Neuronal stem cell (in vitro differentiated cells): ENCODE results near the gene GNG4.
A peak's percentile ranks its signal among the peaks of the same experiment; 100 is the strongest.

Experiments used
- DNase-seq: peaks from one replicate; pipeline ENCODE4 v3.0.0-alpha.2; 2013; ENCODE audit warnings: low spot score
- H2AFZ ChIP-seq: one replicate; pipeline ENCODE4 v1.6.1; 2013; ENCODE audit warnings: mild to moderate bottlenecking, low read length, inconsistent platforms
- H2AK5ac ChIP-seq: 2 replicates; pipeline ENCODE4 v1.6.1; 2013; ENCODE audit warnings: low read depth, mild to moderate bottlenecking, inconsistent platforms, low read length, moderate library complexity, mixed read lengths
- H2BK120ac ChIP-seq: 2 replicates; pipeline ENCODE4 v1.6.1; 2013; ENCODE audit warnings: low read depth, mild to moderate bottlenecking, inconsistent platforms, low read length, moderate library complexity, mixed read lengths
- H2BK12ac ChIP-seq: one replicate; pipeline ENCODE4 v1.6.1; 2013; ENCODE audit warnings: low read length, inconsistent platforms
- H2BK15ac ChIP-seq: 2 replicates; pipeline ENCODE4 v1.6.1; 2013; ENCODE audit warnings: mild to moderate bottlenecking, low read length, inconsistent platforms, mixed read lengths
- H2BK5ac ChIP-seq: one replicate; pipeline ENCODE4 v1.6.1; 2013; ENCODE audit warnings: inconsistent platforms, mild to moderate bottlenecking, low read length, moderate library complexity
- H3K14ac ChIP-seq: one replicate; pipeline ENCODE4 v1.6.1; 2013; ENCODE audit warnings: low read length, inconsistent platforms
- H3K18ac ChIP-seq: 2 replicates; pipeline ENCODE4 v1.6.1; 2013; ENCODE audit warnings: low read length, inconsistent platforms
- H3K23ac ChIP-seq: 2 replicates; pipeline ENCODE4 v1.6.1; 2013; ENCODE audit warnings: low read depth, mild to moderate bottlenecking, mixed read lengths, low read length, inconsistent platforms; ENCODE audit not compliant: poor library complexity
- H3K27ac ChIP-seq: replicated peaks from 3 replicates; pipeline ENCODE4 v1.5.1; 2013; ENCODE audit warnings: low read length, inconsistent platforms
- H3K27me3 ChIP-seq, 3 experiments: 2 replicates each; pipeline ENCODE4 v1.6.1; 2013; ENCODE audit warnings: low read length in 3 of 3, mild to moderate bottlenecking in 2 of 3, inconsistent platforms in 1 of 3, low read depth in 1 of 3, mixed read lengths in 1 of 3, moderate library complexity in 1 of 3; ENCODE audit not compliant: control insufficient read depth in 3 of 3, insufficient read depth in 3 of 3
- H3K36me3 ChIP-seq, 2 donors: replicated peaks in 1 of 2; 2 replicates each; pipeline ENCODE4 v1.6.1; 2013; ENCODE audit warnings: low read length in 2 of 2; ENCODE audit not compliant: control insufficient read depth in 2 of 2, insufficient read depth in 2 of 2
- H3K4ac ChIP-seq: 2 replicates; pipeline ENCODE4 v1.6.1; 2013; ENCODE audit warnings: inconsistent platforms, mild to moderate bottlenecking, low read length, moderate library complexity
- H3K4me1 ChIP-seq, 2 donors: 1 replicate in 1 of 2; 2 replicates in 1 of 2; pipeline ENCODE4 v1.6.1; 2013; ENCODE audit warnings: low read length in 2 of 2, low read depth in 1 of 2; ENCODE audit not compliant: control insufficient read depth in 2 of 2, insufficient read depth in 1 of 2
- H3K4me2 ChIP-seq: one replicate; pipeline ENCODE4 v1.6.1; 2013; ENCODE audit warnings: mild to moderate bottlenecking, low read length, inconsistent platforms; ENCODE audit not compliant: insufficient read depth, poor library complexity, severe bottlenecking
- H3K4me3 ChIP-seq, 2 donors: 2 replicates each; pipeline ENCODE4 v1.5.1; 2013; ENCODE audit warnings: low read length in 2 of 2, mild to moderate bottlenecking in 2 of 2, inconsistent platforms in 1 of 2, moderate library complexity in 1 of 2
- H3K79me1 ChIP-seq: one replicate; pipeline ENCODE4 v1.6.1; 2013; ENCODE audit warnings: low read depth, mild to moderate bottlenecking, inconsistent platforms, low read length, moderate library complexity
- H3K9ac ChIP-seq: one replicate; pipeline ENCODE4 v1.6.1; 2013; ENCODE audit warnings: mild to moderate bottlenecking, low read depth, low read length, inconsistent platforms; ENCODE audit not compliant: poor library complexity
- H3K9me3 ChIP-seq, 2 donors: replicated peaks in 1 of 2; 2 replicates each; pipeline versions ENCODE3 to v1.6.1; 2013; ENCODE audit warnings: low read length in 2 of 2, mild to moderate bottlenecking in 2 of 2, inconsistent platforms in 1 of 2, low read depth in 1 of 2, mixed read lengths in 1 of 2, moderate library complexity in 1 of 2; ENCODE audit not compliant: control insufficient read depth in 2 of 2, insufficient read depth in 1 of 2
- H4K8ac ChIP-seq: one replicate; pipeline ENCODE4 v1.6.1; 2013; ENCODE audit warnings: low read depth, mild to moderate bottlenecking, inconsistent platforms, low read length, moderate library complexity
- H4K91ac ChIP-seq: one replicate; pipeline ENCODE4 v1.6.1; 2013; ENCODE audit warnings: low read length, low read depth, mild to moderate bottlenecking, inconsistent platforms; ENCODE audit not compliant: poor library complexity
- WGBS, 2 donors: extraction: QIAGEN DNeasy Blood & Tissue Kit; methylation state at CpG; one replicate each; pipeline ENCODE4 v1.1.7; 2013; ENCODE audit warnings: missing lambda C conversion rate in 2 of 2, mixed read lengths in 1 of 2; ENCODE audit not compliant: insufficient read length in 2 of 2, insufficient replicate concordance in 1 of 2; ENCODE audit errors: extremely low coverage in 2 of 2; 5-methylcytosine and 5-hydroxymethylcytosine counted together

Gene GNG4

GRCh38 chr1:235617808-235618207 lies 31.8 kb downstream of the GNG4 start:
- Histone ChIP-seq H3K9ac (no peak overlapping the region), H3K4me2 (no peak overlapping the region), H2BK15ac (no peak overlapping the region), H2BK5ac (no peak overlapping the region), H2BK12ac (no peak overlapping the region), H3K36me3 (peaks cover 0 to 9% of the 10 kb centered on the region in 2 donors), H3K23ac (no peak overlapping the region), H3K79me1 (no peaks in the 10 kb centered on the region), H3K4ac (no peak overlapping the region), H3K27me3 (no peaks in the 10 kb centered on the region), H4K91ac (no peak overlapping the region), H3K4me1 (peaks cover 0 to 1% of the 10 kb centered on the region in 2 donors), H3K9me3 (no peaks in the 10 kb centered on the region), H3K27ac (no peak overlapping the region), H2BK120ac (no peak overlapping the region), H3K14ac (no peak overlapping the region), H3K4me3 (no peak overlapping the region), H2AK5ac (no peak overlapping the region), H4K8ac (no peak overlapping the region), H3K18ac (no peak overlapping the region), H2AFZ (no peak overlapping the region)
- WGBS, 2 donors: no CpG with 5 or more reads among the region's 3 CpGs
- no peak for DNase-seq

- H3K23ac ChIP-seq: no peak overlapping the region
Observed at GRCh38 chr1:235617140-235617539, 32.4 kb downstream of the GNG4 start.

GRCh38 chr1:235614442-235614954 lies 35.1 kb downstream of the GNG4 start:
- Histone ChIP-seq H3K14ac (no peak overlapping the region), H2AK5ac (no peak overlapping the region), H3K4me3 (peak overlapping the region in 1 of 2 donors; percentile 12), H3K9ac (no peak overlapping the region), H3K9me3 (no peaks in the 10 kb centered on the region), H3K36me3 (peaks cover 0 to 25% of the 10 kb centered on the region in 2 donors), H4K8ac (no peak overlapping the region), H3K23ac (peak overlapping the region; percentile 25), H3K4me2 (no peak overlapping the region), H2BK120ac (no peak overlapping the region), H2BK15ac (no peak overlapping the region), H3K4me1 (peaks cover 0 to 1% of the 10 kb centered on the region in 2 donors), H2AFZ (no peak overlapping the region), H3K18ac (peak overlapping the region; percentile 50), H2BK12ac (no peak overlapping the region), H3K27me3 (no peaks in the 10 kb centered on the region), H3K79me1 (no peaks in the 10 kb centered on the region), H4K91ac (no peak overlapping the region), H3K4ac (no peak overlapping the region), H2BK5ac (no peak overlapping the region), H3K27ac (no peak overlapping the region)
- DNase-seq: no peak
- no CpG with 5 or more reads among the region's 7 CpGs for WGBS, 2 donors

More at GRCh38 chr1:235617140-235617539, 32.4 kb downstream of the GNG4 start:
- peaks cover 0 to 12% of the 10 kb centered on the region in 2 donors for H3K36me3 ChIP-seq
- no peak overlapping the region for H3K18ac ChIP-seq
- no peaks in the 10 kb centered on the region for H3K79me1 ChIP-seq
- no peak overlapping the region for H3K4me3 ChIP-seq
- H2AK5ac ChIP-seq: no peak overlapping the region
- no peak overlapping the region for H3K4me2 ChIP-seq
- no peak overlapping the region for H3K27ac ChIP-seq
- no CpG with 5 or more reads among the region's 3 CpGs for WGBS, 2 donors
- no peak overlapping the region for H2BK15ac ChIP-seq
- H3K9ac ChIP-seq: no peak overlapping the region
- no peak for DNase-seq
- no peak overlapping the region for H2AFZ ChIP-seq
- H3K9me3 ChIP-seq: no peaks in the 10 kb centered on the region
- H3K14ac ChIP-seq: no peak overlapping the region
- peaks cover 0 to 1% of the 10 kb centered on the region in 2 donors for H3K4me1 ChIP-seq
- H3K27me3 ChIP-seq: no peaks in the 10 kb centered on the region
- no peak overlapping the region for H4K91ac ChIP-seq
- no peak overlapping the region for H2BK120ac ChIP-seq
- H2BK12ac ChIP-seq: no peak overlapping the region
- H2BK5ac ChIP-seq: no peak overlapping the region
- no peak overlapping the region for H3K4ac ChIP-seq
- no peak overlapping the region for H4K8ac ChIP-seq

GRCh38 chr1:235613602-235614001 lies 36.0 kb downstream of the GNG4 start:
- Histone ChIP-seq H3K4ac (no peak overlapping the region), H2AFZ (no peak overlapping the region), H3K36me3 (peaks cover 0 to 25% of the 10 kb centered on the region in 2 donors), H4K91ac (no peak overlapping the region), H3K14ac (no peak overlapping the region), H3K4me3 (no peak overlapping the region), H3K27me3 (no peaks in the 10 kb centered on the region), H3K18ac (no peak overlapping the region), H3K9ac (no peak overlapping the region), H3K9me3 (no peaks in the 10 kb centered on the region), H2BK12ac (no peak overlapping the region), H3K27ac (no peak overlapping the region), H2AK5ac (no peak overlapping the region), H2BK5ac (no peak overlapping the region), H3K23ac (no peak overlapping the region), H2BK120ac (no peak overlapping the region), H3K4me1 (peaks cover 0 to 1% of the 10 kb centered on the region in 2 donors), H3K79me1 (no peaks in the 10 kb centered on the region), H2BK15ac (no peak overlapping the region), H3K4me2 (no peak overlapping the region), H4K8ac (no peak overlapping the region)
- no CpG with 5 or more reads among the region's 2 CpGs for WGBS, 2 donors
- no peak for DNase-seq
